T-cell (primary cell): Measurements from ENCODE around the gene DHCR7. TPM values are rescaled to one million over a fixed set of nuclear protein-coding genes. Genes with fewer than 3 reads are reported as not detected.

Experiments
- ATAC-seq, 4 experiments: fragments of 200-7000 bp in 3 of 4; fragments of 150-1000 bp in 1 of 4; cut with Tn5 transposase; replicated peaks in 1 of 4; 1 replicate in 3 of 4; 2 replicates in 1 of 4; pipeline ENCODE4 v1.10.0; 2021; ENCODE audit warnings: moderate library complexity in 3 of 4, mild to moderate bottlenecking in 2 of 4, moderate number of reproducible peaks in 1 of 4
- CTCF ChIA-PET, 2 donors: fragments of 300-600 bp; sonication (Branson Sonifier 250); formaldehyde crosslinking; loops; one replicate each; lab custom pipeline; 2022; ENCODE audit warnings: antibody characterized with exemption in 2 of 2; lab: Charles Lee
- POLR2A ChIA-PET, 2 donors: fragments of 300-600 bp; sonication (Branson Sonifier 250); formaldehyde crosslinking; loops; one replicate each; lab custom pipeline; 2022; ENCODE audit warnings: antibody characterized with exemption in 2 of 2; lab: Charles Lee
- DNase-seq, 35 experiments: peaks; one replicate each; pipeline versions ENCODE4 v3.0.0 to v3.0.0-alpha.2; 2013 to 2023
- H3K27ac ChIP-seq: one replicate; pipeline ENCODE4 v1.5.1; 2013; ENCODE audit warnings: low read length
- H3K27me3 ChIP-seq, 2 experiments: replicated peaks in 1 of 2; 1 replicate in 1 of 2; 2 replicates in 1 of 2; pipeline versions ENCODE4 v1.6.1 to v1.7.0; 2013; ENCODE audit warnings: low read length in 1 of 2, mixed read lengths in 1 of 2; ENCODE audit not compliant: control insufficient read depth in 2 of 2, insufficient read depth in 2 of 2; ENCODE audit errors: extremely low read depth in 1 of 2
- H3K36me3 ChIP-seq, 2 donors: 1 replicate in 1 of 2; 2 replicates in 1 of 2; pipeline versions ENCODE4 v1.6.1 to v1.7.0; 2013; ENCODE audit warnings: low read length in 1 of 2; ENCODE audit not compliant: control insufficient read depth in 2 of 2, insufficient read depth in 1 of 2; ENCODE audit errors: extremely low read depth in 1 of 2
- H3K4me1 ChIP-seq, 2 experiments: 1 replicate in 1 of 2; 2 replicates in 1 of 2; pipeline versions ENCODE4 v1.6.1 to v1.7.0; 2013; ENCODE audit warnings: low read length in 2 of 2, mixed read lengths in 1 of 2; ENCODE audit not compliant: insufficient read depth in 2 of 2, control insufficient read depth in 1 of 2; ENCODE audit errors: extremely low read depth in 1 of 2
- H3K4me3 ChIP-seq, 2 donors: 1 replicate in 1 of 2; 2 replicates in 1 of 2; pipeline versions ENCODE4 v1.5.1 to v1.7.0; 2013; ENCODE audit warnings: mild to moderate bottlenecking in 2 of 2, low read length in 1 of 2, moderate library complexity in 1 of 2; ENCODE audit not compliant: control insufficient read depth in 1 of 2; ENCODE audit errors: extremely low read depth in 1 of 2
- H3K9me3 ChIP-seq: 2 replicates; pipeline ENCODE4 v1.7.0; 2013
- H3K27ac Mint-ChIP-seq, 2 donors: one replicate each; pipeline ENCODE4 v1.8.0; 2020 to 2021; ENCODE audit warnings: mild to moderate bottlenecking in 2 of 2, mixed read lengths in 2 of 2
- H3K27me3 Mint-ChIP-seq, 2 donors: one replicate each; pipeline ENCODE4 v1.8.0; 2021 to 2022; ENCODE audit warnings: mixed read lengths in 2 of 2
- H3K36me3 Mint-ChIP-seq: one replicate; pipeline ENCODE4 v1.8.0; 2021; ENCODE audit warnings: mixed read lengths
- H3K4me1 Mint-ChIP-seq, 3 donors: one replicate each; pipeline ENCODE4 v1.8.0; 2020 to 2022; ENCODE audit warnings: mixed read lengths in 3 of 3, mild to moderate bottlenecking in 1 of 3
- H3K4me3 Mint-ChIP-seq, 3 donors: one replicate each; pipeline ENCODE4 v1.8.0; 2020 to 2022; ENCODE audit warnings: mild to moderate bottlenecking in 3 of 3, mixed read lengths in 3 of 3, moderate library complexity in 3 of 3
- H3K9me3 Mint-ChIP-seq, 3 donors: one replicate each; pipeline ENCODE4 v1.8.0; 2020 to 2022; ENCODE audit warnings: mixed read lengths in 3 of 3
- WGBS: methylation state at CpG from one replicate; pipeline ENCODE4 v1.1.5; 2013; ENCODE audit warnings: missing lambda C conversion rate; ENCODE audit not compliant: insufficient coverage; 5-methylcytosine and 5-hydroxymethylcytosine counted together
- total RNA-seq, 35 experiments: library from RNA in 6 of 35; stranded (reverse) in 6 of 35; fragments of 120-200 nt in 1 of 35; gene quantifications; one replicate each; pipeline versions ENCODE4 v1.2.1 to v1.2.4 and lab custom pipeline; 2013 to 2026

Gene DHCR7
- total RNA-seq, 5 donors from 2014 or later (not counting 1 experiment from before 2014, with no cell fraction given): 17.8 to 22.6 (median 21.1) TPM

DNA sequence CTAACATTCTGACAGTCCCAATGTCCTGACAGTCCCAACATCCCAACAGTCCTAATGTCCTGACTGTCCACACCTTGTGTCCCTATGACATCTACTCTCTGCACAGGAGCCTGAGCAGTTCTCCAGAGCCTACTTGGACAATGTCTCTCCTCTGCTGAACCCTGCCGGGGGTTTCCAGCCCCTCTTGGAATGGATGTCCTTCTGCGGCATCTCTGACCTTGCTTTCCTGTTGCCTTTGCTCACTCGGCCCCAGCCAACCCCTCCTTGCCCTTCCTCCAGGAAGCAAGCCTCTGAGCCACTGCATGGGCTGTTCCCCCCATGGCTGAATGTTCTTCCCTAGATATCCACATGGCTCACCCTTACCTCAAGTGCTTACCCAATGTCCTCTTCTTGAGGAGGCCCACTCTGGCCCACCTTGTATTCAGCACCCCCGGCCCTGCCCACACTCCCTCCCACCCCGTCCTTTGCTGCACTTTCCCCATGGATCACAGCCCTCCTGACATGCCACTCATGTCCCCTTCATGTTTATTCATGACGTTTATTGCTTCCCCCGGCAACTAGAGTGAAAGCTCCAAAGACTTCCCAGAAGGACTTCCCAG lies 59.5 kb downstream of the DHCR7 start:
- ATAC-seq (no peak), DNase-seq (no peak)
- ChIA-PET CTCF (no interaction called here), POLR2A (no interaction called here)
- no peaks in the 10 kb centered on the region for H3K9me3 ChIP-seq
- 68% methylated on average over 4 of the region's 7 CpGs for WGBS
- no peaks in the 10 kb centered on the region for H3K36me3 ChIP-seq
- H3K4me1 ChIP-seq: no peaks in the 10 kb centered on the region
- H3K27me3 Mint-ChIP-seq: peaks cover 4 to 9% of the 10 kb centered on the region in 2 donors
- no peak overlapping the region for H3K27ac ChIP-seq
- H3K4me3 ChIP-seq: no peak overlapping the region
- no peak overlapping the region for H3K27ac Mint-ChIP-seq
- H3K36me3 Mint-ChIP-seq: no peaks in the 10 kb centered on the region
- peaks cover 0 to 21% of the 10 kb centered on the region in 2 experiments for H3K27me3 ChIP-seq
- peaks cover 0 to 4% (median 0%) of the 10 kb centered on the region in 3 donors for H3K4me1 Mint-ChIP-seq
- H3K9me3 Mint-ChIP-seq: no peaks in the 10 kb centered on the region
- no peak overlapping the region for H3K4me3 Mint-ChIP-seq

DNA sequence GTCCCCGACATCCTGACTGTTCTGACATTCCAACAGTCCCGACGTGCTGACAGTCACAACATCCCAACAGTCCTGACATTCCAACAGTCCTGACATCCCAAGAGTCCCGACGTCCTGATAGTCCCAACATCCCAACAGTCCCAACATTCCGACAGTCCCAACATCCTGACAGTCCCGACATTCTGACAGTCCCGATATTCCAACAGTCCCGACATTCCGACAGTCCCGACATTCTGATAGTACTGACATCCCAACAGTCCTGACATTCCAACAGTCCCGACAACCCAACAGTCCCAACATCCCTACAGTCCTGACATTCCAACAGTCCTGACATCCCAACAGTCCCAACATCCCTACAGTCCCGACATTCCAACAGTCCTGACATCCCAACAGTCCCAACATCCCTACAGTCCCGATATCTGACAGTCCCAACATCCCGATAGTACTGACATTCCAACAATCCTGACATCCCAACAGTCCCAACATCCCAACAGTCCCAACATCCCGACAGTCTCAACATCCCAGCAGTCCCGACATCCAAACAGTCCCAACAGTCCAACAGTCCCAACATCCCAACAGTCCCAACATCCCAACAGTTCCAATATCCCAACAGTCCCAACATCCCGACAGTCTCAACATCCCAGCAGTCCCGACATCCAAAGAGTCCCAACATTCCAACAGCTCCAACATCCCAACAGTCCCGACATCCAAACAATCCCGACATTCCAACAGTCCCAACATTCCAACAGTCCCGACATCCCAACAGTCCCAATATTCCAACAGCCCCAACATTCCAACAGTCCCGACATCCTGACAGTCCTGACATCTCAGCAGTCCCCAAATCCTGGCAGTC lies 60.2 kb downstream of the DHCR7 start:
- POLR2A ChIA-PET: no interaction called here
- Histone ChIP-seq H3K36me3 (no peaks in the 10 kb centered on the region), H3K4me1 (no peaks in the 10 kb centered on the region), H3K9me3 (no peaks in the 10 kb centered on the region), H3K27me3 (peaks cover 0 to 23% of the 10 kb centered on the region in 2 experiments), H3K4me3 (no peak overlapping the region), H3K27ac (no peak overlapping the region)
- no peak for DNase-seq
- 86% methylated on average over 23 of the region's 23 CpGs for WGBS
- Mint-ChIP-seq H3K27ac (no peak overlapping the region), H3K4me1 (peaks cover 0 to 4% (median 0%) of the 10 kb centered on the region in 3 donors), H3K9me3 (no peaks in the 10 kb centered on the region), H3K4me3 (no peak overlapping the region), H3K36me3 (no peaks in the 10 kb centered on the region), H3K27me3 (peaks cover 4 to 13% of the 10 kb centered on the region in 2 donors)
- ATAC-seq: no peak
- CTCF ChIA-PET: no interaction called here

DNA sequence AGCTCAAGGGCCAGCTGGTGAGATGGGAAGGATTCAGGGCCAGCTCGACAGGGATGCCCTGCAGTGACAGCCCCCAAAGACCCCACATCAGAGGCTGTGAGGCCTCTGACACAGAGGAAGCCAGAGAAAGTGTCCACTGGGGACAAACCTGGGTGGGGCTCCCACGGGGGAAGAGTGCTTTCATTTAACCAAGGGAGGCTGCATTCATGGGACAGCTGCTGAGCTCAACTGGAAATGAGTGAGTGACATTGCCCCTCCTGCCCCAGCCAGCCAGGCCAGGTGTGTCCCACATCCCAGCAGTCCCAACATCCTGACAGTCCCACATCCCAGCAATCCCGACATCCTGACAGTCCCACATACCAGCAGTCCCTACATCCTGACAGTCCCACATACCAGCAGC lies 61.0 kb downstream of the DHCR7 start:
- H3K9me3 ChIP-seq: no peaks in the 10 kb centered on the region
- Mint-ChIP-seq H3K4me3 (no peak overlapping the region), H3K27ac (no peak overlapping the region), H3K9me3 (no peaks in the 10 kb centered on the region), H3K36me3 (no peaks in the 10 kb centered on the region), H3K4me1 (peaks cover 0 to 6% (median 0%) of the 10 kb centered on the region in 3 donors), H3K27me3 (peaks cover 5 to 17% of the 10 kb centered on the region in 2 donors)
- POLR2A ChIA-PET: no interaction called here
- no peak overlapping the region for H3K27ac ChIP-seq
- ATAC-seq (no peak), DNase-seq (no peak)
- CTCF ChIA-PET: no interaction called here
- no peaks in the 10 kb centered on the region for H3K36me3 ChIP-seq
- no peaks in the 10 kb centered on the region for H3K4me1 ChIP-seq
- H3K4me3 ChIP-seq: no peak overlapping the region
- WGBS: 88% methylated on average over 1 of the region's 3 CpGs
- peaks cover 0 to 28% of the 10 kb centered on the region in 2 experiments for H3K27me3 ChIP-seq

GRCh38 chr11:71386202-71386601 lies 62.0 kb downstream of the DHCR7 start:
- no peak overlapping the region for H3K4me3 ChIP-seq
- Mint-ChIP-seq H3K36me3 (no peaks in the 10 kb centered on the region), H3K27me3 (peaks cover 12 to 22% of the 10 kb centered on the region in 2 donors), H3K4me3 (no peak overlapping the region), H3K27ac (no peak overlapping the region), H3K9me3 (peaks cover 0 to 5% (median 0%) of the 10 kb centered on the region in 3 donors), H3K4me1 (peaks cover 3 to 12% (median 7%) of the 10 kb centered on the region in 3 donors)
- WGBS: 49% methylated on average over 3 of the region's 4 CpGs
- POLR2A ChIA-PET: no interaction called here
- no peaks in the 10 kb centered on the region for H3K36me3 ChIP-seq
- CTCF ChIA-PET: no interaction called here
- no peaks in the 10 kb centered on the region for H3K4me1 ChIP-seq
- no peaks in the 10 kb centered on the region for H3K9me3 ChIP-seq
- DNase-seq (no peak), ATAC-seq (no peak)
- no peak overlapping the region for H3K27ac ChIP-seq
- H3K27me3 ChIP-seq: peaks cover 0 to 26% of the 10 kb centered on the region in 2 experiments

- ChIA-PET POLR2A (no interaction called here), CTCF (no interaction called here)
- Histone ChIP-seq H3K27me3 (peaks cover 0 to 26% of the 10 kb centered on the region in 2 experiments), H3K4me3 (no peak overlapping the region), H3K36me3 (no peaks in the 10 kb centered on the region), H3K4me1 (no peaks in the 10 kb centered on the region), H3K27ac (no peak overlapping the region), H3K9me3 (no peaks in the 10 kb centered on the region)
- ATAC-seq (no peak), DNase-seq (no peak)
- no peak overlapping the region for H3K27ac Mint-ChIP-seq
- H3K4me1 Mint-ChIP-seq: peaks cover 3 to 12% (median 7%) of the 10 kb centered on the region in 3 donors
- no peaks in the 10 kb centered on the region for H3K36me3 Mint-ChIP-seq
- H3K27me3 Mint-ChIP-seq: peaks cover 12 to 28% of the 10 kb centered on the region in 2 donors
- H3K9me3 Mint-ChIP-seq: peaks cover 0 to 5% (median 0%) of the 10 kb centered on the region in 3 donors
- H3K4me3 Mint-ChIP-seq: no peak overlapping the region
- no CpG with 5 or more reads among the region's 6 CpGs for WGBS
These were observed 63.1 kb downstream of the DHCR7 start for GRCh38 chr11:71385091-71385490.

GRCh38 chr11:71384561-71384960 lies 63.6 kb downstream of the DHCR7 start:
- H3K4me1 Mint-ChIP-seq: peaks cover 3 to 12% (median 7%) of the 10 kb centered on the region in 3 donors
- ChIA-PET CTCF (no interaction called here), POLR2A (no interaction called here)
- H3K36me3 Mint-ChIP-seq: no peaks in the 10 kb centered on the region
- peaks cover 16 to 31% of the 10 kb centered on the region in 2 donors for H3K27me3 Mint-ChIP-seq
- peaks cover 0 to 5% (median 0%) of the 10 kb centered on the region in 3 donors for H3K9me3 Mint-ChIP-seq
- H3K4me3 Mint-ChIP-seq: no peak overlapping the region
- H3K4me3 ChIP-seq: no peak overlapping the region
- no peak overlapping the region for H3K27ac ChIP-seq
- H3K36me3 ChIP-seq: no peaks in the 10 kb centered on the region
- no peaks in the 10 kb centered on the region for H3K4me1 ChIP-seq
- WGBS: 40% methylated on average over 1 of the region's 8 CpGs
- peaks cover 0 to 26% of the 10 kb centered on the region in 2 experiments for H3K27me3 ChIP-seq
- no peak for DNase-seq
- no peak overlapping the region for H3K27ac Mint-ChIP-seq
- H3K9me3 ChIP-seq: no peaks in the 10 kb centered on the region
- no peak for ATAC-seq
